ENCODE data around the gene ULBP2.

- no peak for TF ChIP-seq POLR2A (IDR thresholded peaks at IDR 0.05)
- TF ChIP-seq POLR2AphosphoS5 (IDR thresholded peaks at IDR 0.05): no peak
Observed at GRCh38 chr6:149909701-149910470, 31.9 kb upstream of the ULBP2 start.
